Endodermal cell (in vitro differentiated cells): ENCODE measurements around the gene CCP110. TPM values are rescaled to one million over a fixed set of nuclear protein-coding genes. Genes with fewer than 3 reads are reported as not detected.

Experiments used
- DNase-seq: peaks from one replicate; pipeline ENCODE4 v3.0.0-alpha.2; 2017
- H3K27ac ChIP-seq: 2 replicates; pipeline ENCODE4 v1.5.1; 2013; ENCODE audit warnings: mild to moderate bottlenecking, low read depth, low read length, moderate library complexity
- H3K27me3 ChIP-seq: 2 replicates; pipeline ENCODE4 v1.6.1; 2013; ENCODE audit warnings: mild to moderate bottlenecking, low read length, moderate library complexity; ENCODE audit not compliant: insufficient read depth, control insufficient read depth, poor library complexity, severe bottlenecking
- H3K36me3 ChIP-seq: 2 replicates; pipeline ENCODE4 v1.7.0; 2013; ENCODE audit warnings: mild to moderate bottlenecking, low read length, moderate library complexity; ENCODE audit not compliant: control insufficient read depth, insufficient read depth
- H3K4me1 ChIP-seq: one replicate; pipeline ENCODE4 v1.7.0; 2013; ENCODE audit warnings: low read length; ENCODE audit not compliant: control insufficient read depth, insufficient read depth
- H3K4me3 ChIP-seq: 2 replicates; pipeline ENCODE4 v1.5.1; 2013; ENCODE audit warnings: mild to moderate bottlenecking, low read length, moderate library complexity
- H3K9ac ChIP-seq: 2 replicates; pipeline ENCODE4 v1.6.1; 2013; ENCODE audit warnings: mild to moderate bottlenecking, low read length, moderate library complexity; ENCODE audit not compliant: poor library complexity, severe bottlenecking; ENCODE audit errors: extremely low read depth
- H3K9me3 ChIP-seq: 2 replicates; pipeline ENCODE4 v1.6.1; 2013; ENCODE audit warnings: mild to moderate bottlenecking, low read length, moderate library complexity; ENCODE audit not compliant: control insufficient read depth
- H3K27ac Mint-ChIP-seq: 2 replicates; pipeline ENCODE4 v1.8.0; 2020; ENCODE audit warnings: mixed read lengths
- H3K27me3 Mint-ChIP-seq: 2 replicates; pipeline ENCODE4 v1.8.0; 2021; ENCODE audit warnings: mild to moderate bottlenecking, mixed read lengths; ENCODE audit not compliant: insufficient read depth
- H3K36me3 Mint-ChIP-seq: 2 replicates; pipeline ENCODE4 v1.8.0; 2020; ENCODE audit warnings: low read depth, mixed read lengths
- H3K4me1 Mint-ChIP-seq: 2 replicates; pipeline ENCODE4 v1.8.0; 2020; ENCODE audit warnings: mixed read lengths
- H3K4me3 Mint-ChIP-seq: 2 replicates; pipeline ENCODE4 v1.8.0; 2020; ENCODE audit warnings: mild to moderate bottlenecking, moderate library complexity, mixed read lengths
- H3K9me3 Mint-ChIP-seq: 2 replicates; pipeline ENCODE4 v1.8.0; 2020; ENCODE audit warnings: mild to moderate bottlenecking, mixed read lengths
- CTCF ChIP-seq: fragments of 200-600 bp; sonication (generic); conservative IDR thresholded peaks from 2 replicates; pipeline ENCODE4 v1.5.0; 2021; ENCODE audit warnings: antibody characterized with exemption, mild to moderate bottlenecking
- WGBS, 2 experiments: methylation state at CpG; one replicate each; pipeline versions ENCODE4 v1.1.5 to v1.1.7; 2013; ENCODE audit warnings: missing lambda C conversion rate in 2 of 2, mixed read lengths in 1 of 2; ENCODE audit not compliant: insufficient coverage in 1 of 2, insufficient read length in 1 of 2; 5-methylcytosine and 5-hydroxymethylcytosine counted together
- total RNA-seq, 2 donors: library from RNA; stranded (reverse); fragmentation: NEBNext Ultra II Directional in 1 of 2; extraction: Animal tissue kit (Norgen Biotek cat#: 25700) in 1 of 2; gene quantifications; 2 replicates in 1 of 2; 3 replicates in 1 of 2; pipeline ENCODE4 v1.2.1, GENCODE V29; 2021

CCP110 gene
- total RNA-seq, 2 donors from 2014 or later = 16.5 to 24.0 TPM

DNA sequence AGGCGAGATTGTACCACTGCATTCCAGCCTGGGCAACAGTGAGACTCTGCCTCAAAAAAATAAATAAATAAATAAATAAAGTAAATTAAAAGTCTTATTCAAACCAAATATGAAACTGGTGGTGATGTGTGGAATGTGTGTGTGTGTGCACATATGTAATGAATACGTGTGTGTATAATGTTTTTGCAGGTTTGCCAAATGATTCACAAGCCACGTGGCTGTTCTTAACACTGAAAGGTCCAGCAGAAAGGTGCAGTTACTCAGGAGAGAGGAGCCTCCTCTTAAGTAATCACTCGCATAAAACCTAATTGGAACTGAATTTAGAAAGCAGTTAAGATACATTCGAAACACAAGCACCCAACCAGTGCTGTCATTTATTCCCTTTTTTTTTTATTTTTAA, 24.7 kb upstream of the CCP110 start:
- H3K4me1 Mint-ChIP-seq = no peaks in the 10 kb centered on the region
- no peaks in the 10 kb centered on the region for H3K9me3 Mint-ChIP-seq
- Histone ChIP-seq H3K27me3 (no peaks in the 10 kb centered on the region), H3K9ac (no peak overlapping the region), H3K36me3 (peaks cover 33% of the 10 kb centered on the region), H3K27ac (no peak overlapping the region), H3K4me3 (no peak overlapping the region), H3K9me3 (no peaks in the 10 kb centered on the region), H3K4me1 (no peaks in the 10 kb centered on the region)
- DNase-seq = peak; percentile 7
- no peaks in the 10 kb centered on the region for H3K27me3 Mint-ChIP-seq
- no peak overlapping the region for H3K4me3 Mint-ChIP-seq
- TF ChIP-seq CTCF = no peak
- H3K36me3 Mint-ChIP-seq = peaks cover 41% of the 10 kb centered on the region
- H3K27ac Mint-ChIP-seq = no peak overlapping the region
- 89 to 100% methylated on average over 3 to 5 of the region's 5 CpGs for WGBS, 2 experiments

- WGBS, 2 experiments = 92% methylated on average over 1 of the region's 3 CpGs; no CpG with 5 or more reads in 1 of the 2 experiments
Measured at GRCh38 chr16:19499481-19499880, 24.3 kb upstream of the CCP110 start.

DNA sequence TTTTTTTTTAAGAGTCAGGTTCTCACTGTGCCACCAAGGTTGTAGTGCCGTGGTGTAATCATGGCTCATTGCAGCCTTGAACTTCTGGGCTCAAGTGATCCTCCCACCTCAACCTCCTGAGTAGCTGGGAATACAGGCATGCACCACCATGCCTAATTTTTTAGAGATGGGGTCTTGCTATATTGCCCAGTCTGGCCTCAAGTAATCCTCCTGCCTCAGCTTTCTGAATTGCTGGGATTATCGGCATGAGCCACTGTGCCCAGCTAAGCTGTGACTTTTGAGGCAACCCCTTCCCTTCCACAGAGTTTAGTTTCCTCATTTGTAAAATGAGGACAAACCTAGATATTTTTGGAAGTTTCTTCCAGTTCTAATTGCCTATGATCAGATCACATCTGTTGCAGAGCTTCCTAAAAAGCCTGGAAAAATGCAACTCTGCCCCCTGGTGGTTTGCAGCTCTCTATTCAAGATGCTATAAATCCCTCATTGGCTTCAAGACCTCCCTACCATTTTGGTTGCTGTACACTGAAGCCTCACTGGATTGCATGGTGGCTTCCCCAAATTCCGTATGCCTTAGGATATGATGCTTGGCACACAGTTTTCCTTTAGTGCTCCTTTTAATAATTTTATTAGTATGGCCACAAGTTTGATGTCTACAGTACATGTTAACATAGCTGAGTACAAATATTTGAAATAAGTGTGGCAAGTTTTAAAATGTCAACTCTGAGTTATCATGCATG, 21.2 kb upstream of the CCP110 start:
- Mint-ChIP-seq H3K36me3 (peaks cover 72% of the 10 kb centered on the region), H3K27ac (no peak overlapping the region), H3K4me1 (no peaks in the 10 kb centered on the region), H3K4me3 (no peak overlapping the region), H3K9me3 (no peaks in the 10 kb centered on the region), H3K27me3 (no peaks in the 10 kb centered on the region)
- DNase-seq = peak; percentile 93
- Histone ChIP-seq H3K27ac (no peak overlapping the region), H3K9me3 (no peaks in the 10 kb centered on the region), H3K4me1 (no peaks in the 10 kb centered on the region), H3K4me3 (no peak overlapping the region), H3K36me3 (peaks cover 64% of the 10 kb centered on the region), H3K9ac (no peak overlapping the region), H3K27me3 (no peaks in the 10 kb centered on the region)
- 80 to 92% methylated on average over 2 to 3 of the region's 3 CpGs for WGBS, 2 experiments
- TF ChIP-seq CTCF = peak; percentile 92

More at GRCh38 chr16:19499481-19499880, 24.3 kb upstream of the CCP110 start:
- Mint-ChIP-seq H3K9me3 (no peaks in the 10 kb centered on the region), H3K27me3 (no peaks in the 10 kb centered on the region), H3K4me1 (no peaks in the 10 kb centered on the region), H3K36me3 (peaks cover 45% of the 10 kb centered on the region), H3K4me3 (no peak overlapping the region), H3K27ac (no peak overlapping the region)
- Histone ChIP-seq H3K9ac (no peak overlapping the region), H3K9me3 (no peaks in the 10 kb centered on the region), H3K27me3 (no peaks in the 10 kb centered on the region), H3K27ac (no peak overlapping the region), H3K36me3 (peaks cover 38% of the 10 kb centered on the region), H3K4me1 (no peaks in the 10 kb centered on the region), H3K4me3 (no peak overlapping the region)
- peak; percentile 0 for DNase-seq
- no peak for TF ChIP-seq CTCF
